ENCODE measurements around the gene BSND. TPM values are rescaled to one million over a fixed set of nuclear protein-coding genes. Genes with fewer than 3 reads are reported as not detected.

The BSND gene
- not detected in 2 replicates for total RNA-seq

DNA sequence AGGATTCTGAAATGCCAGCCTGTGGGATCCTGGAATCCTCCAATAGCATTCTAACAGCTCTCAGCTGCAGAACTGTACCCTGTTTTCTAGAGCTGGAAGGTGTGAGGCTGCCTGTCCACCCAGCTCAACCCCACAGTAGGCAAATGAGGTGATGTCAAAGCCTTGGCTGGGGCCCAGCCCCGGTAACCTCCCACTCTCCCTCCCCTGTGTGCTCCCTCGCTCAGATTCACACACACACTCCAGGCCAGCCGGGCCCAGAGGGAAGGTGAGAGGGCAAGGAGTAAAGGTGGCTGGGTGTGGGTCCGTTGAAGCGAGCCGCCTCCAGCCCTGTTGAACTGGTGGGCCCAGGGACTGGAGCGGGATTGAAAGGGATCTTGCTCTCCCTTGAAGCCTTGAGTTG lies at the start of gene BSND:
Gene BSND (plus strand): TSS at position 257 of the 400 bp plus-strand sequence. CDS start 254 bp downstream, outside the sequence.

DNA sequence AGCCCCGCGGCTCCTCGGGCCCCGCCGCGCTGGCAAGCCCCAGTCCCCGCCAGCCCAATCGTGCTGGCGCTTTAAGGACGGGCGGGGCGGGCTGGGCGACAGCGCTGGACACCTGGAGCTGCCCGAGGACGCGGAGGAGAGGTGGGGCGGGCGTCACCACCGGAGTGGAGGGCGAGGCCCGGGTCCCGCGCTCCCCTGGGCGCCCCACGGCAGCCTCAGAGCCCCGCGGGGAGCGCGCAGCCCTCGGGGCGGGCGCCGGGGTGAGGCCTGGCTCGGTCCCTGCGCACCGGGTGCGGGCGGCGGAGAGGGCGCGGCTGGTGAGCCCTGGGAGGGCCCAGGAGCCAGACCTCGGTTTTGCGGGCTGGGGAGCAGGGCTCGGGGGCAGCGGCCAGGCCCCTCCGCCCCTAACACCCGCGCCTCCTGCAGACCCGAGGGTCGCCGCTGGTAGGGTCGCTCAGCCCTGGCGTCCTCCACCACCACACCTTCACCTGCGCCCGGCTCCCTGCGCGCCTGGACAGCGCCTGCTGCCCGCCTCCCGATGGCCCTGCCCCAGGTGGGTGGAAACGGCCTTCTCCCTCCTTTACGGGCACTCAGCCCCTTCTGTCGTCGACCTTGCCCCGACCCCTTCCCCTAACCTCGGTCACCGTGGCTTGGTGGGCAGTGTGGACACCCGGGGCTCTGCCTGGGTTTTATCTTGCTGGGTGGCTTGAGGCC lies 18.0 kb upstream of the BSND start, which contains the start of gene TMEM61:
Gene TMEM61 (plus strand): TSS at position 101 of the 714 bp plus-strand sequence. CDS start 438 bp downstream, at position 539.

DNA sequence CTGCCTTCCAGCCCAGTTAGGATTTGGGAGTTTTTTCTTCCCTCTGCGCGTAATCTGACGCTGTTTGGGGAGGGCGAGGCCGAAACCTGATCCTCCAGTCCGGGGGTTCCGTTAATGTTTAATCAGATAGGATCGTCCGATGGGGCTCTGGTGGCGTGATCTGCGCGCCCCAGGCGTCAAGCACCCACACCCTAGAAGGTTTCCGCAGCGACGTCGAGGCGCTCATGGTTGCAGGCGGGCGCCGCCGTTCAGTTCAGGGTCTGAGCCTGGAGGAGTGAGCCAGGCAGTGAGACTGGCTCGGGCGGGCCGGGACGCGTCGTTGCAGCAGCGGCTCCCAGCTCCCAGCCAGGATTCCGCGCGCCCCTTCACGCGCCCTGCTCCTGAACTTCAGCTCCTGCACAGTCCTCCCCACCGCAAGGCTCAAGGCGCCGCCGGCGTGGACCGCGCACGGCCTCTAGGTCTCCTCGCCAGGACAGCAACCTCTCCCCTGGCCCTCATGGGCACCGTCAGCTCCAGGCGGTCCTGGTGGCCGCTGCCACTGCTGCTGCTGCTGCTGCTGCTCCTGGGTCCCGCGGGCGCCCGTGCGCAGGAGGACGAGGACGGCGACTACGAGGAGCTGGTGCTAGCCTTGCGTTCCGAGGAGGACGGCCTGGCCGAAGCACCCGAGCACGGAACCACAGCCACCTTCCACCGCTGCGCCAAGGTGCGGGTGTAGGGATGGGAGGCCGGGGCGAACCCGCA lies 40.8 kb downstream of the BSND start, which contains the start of gene PCSK9:
Gene PCSK9 (plus strand): TSS at position 207 of the 741 bp plus-strand sequence. CDS start 290 bp downstream, at position 497.

Other genes with a start within 250 kb of the BSND start
- gene PARS2, start 234.4 kb upstream of the BSND start, total RNA-seq: 2.3 and 4.2 TPM in 2 replicates
- not detected in 2 replicates for gene TTC22, start 197.6 kb upstream of the BSND start, total RNA-seq
- gene DHCR24, start 111.7 kb upstream of the BSND start, total RNA-seq: 56.8 and 87.4 TPM in 2 replicates
- gene TMEM61, start 18.3 kb upstream of the BSND start, total RNA-seq: 0.06 TPM in 1 of 2 replicates, not detected in the other
- 0.06 and 0.32 TPM in 2 replicates for gene PCSK9, start 40.6 kb downstream of the BSND start, total RNA-seq
- 33.8 and 75.6 TPM in 2 replicates for gene USP24, start 216.4 kb downstream of the BSND start, total RNA-seq